Astrocyte (in vitro differentiated cells and primary cell): ENCODE data around the gene SORL1.

Experiments
- EZH2 ChIP-seq: IDR thresholded peaks from 2 replicates; pipeline ENCODE4 v1.6.1; 2012; ENCODE audit warnings: mild to moderate bottlenecking, low read length, inconsistent platforms; ENCODE audit not compliant: insufficient read depth
- TF ChIP-seq, protein P1 (sequence below): IDR thresholded peaks from 2 replicates; pipeline ENCODE4 v1.5.1; 2011; ENCODE audit warnings: low read depth, mild to moderate bottlenecking, inconsistent platforms, low read length, moderate library complexity; ENCODE audit not compliant: insufficient read depth

DNA sequence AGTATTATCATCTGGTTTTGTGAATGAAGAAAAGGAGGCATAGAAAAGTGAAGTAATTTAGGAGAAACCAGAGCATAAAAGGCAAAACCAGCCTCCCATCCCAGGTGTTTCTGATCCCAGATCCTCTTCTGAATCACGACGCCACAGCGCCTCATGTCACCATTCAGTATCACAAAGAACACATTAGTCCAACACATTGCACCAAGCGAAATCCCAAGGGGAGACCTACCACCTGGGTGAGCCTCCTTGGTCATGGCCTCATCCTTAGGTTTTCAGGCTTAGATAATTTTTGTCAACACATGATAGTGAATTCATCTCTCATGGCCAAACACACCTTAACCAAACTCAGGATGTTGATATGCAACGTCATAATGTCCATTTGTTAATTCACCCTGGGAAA, 182.2 kb downstream of the SORL1 start:
- TF ChIP-seq, protein P1, sequence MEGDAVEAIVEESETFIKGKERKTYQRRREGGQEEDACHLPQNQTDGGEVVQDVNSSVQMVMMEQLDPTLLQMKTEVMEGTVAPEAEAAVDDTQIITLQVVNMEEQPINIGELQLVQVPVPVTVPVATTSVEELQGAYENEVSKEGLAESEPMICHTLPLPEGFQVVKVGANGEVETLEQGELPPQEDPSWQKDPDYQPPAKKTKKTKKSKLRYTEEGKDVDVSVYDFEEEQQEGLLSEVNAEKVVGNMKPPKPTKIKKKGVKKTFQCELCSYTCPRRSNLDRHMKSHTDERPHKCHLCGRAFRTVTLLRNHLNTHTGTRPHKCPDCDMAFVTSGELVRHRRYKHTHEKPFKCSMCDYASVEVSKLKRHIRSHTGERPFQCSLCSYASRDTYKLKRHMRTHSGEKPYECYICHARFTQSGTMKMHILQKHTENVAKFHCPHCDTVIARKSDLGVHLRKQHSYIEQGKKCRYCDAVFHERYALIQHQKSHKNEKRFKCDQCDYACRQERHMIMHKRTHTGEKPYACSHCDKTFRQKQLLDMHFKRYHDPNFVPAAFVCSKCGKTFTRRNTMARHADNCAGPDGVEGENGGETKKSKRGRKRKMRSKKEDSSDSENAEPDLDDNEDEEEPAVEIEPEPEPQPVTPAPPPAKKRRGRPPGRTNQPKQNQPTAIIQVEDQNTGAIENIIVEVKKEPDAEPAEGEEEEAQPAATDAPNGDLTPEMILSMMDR: no peak
- no peak for TF ChIP-seq EZH2
